Embryonic facial prominence (tissue), 1 donor: ENCODE results near the gene TNK1.

Experiments used
- DNase-seq: peaks from one replicate; pipeline ENCODE4 v3.0.0-alpha.2; 2016; ENCODE audit errors: extremely low spot score

Gene TNK1

DNA sequence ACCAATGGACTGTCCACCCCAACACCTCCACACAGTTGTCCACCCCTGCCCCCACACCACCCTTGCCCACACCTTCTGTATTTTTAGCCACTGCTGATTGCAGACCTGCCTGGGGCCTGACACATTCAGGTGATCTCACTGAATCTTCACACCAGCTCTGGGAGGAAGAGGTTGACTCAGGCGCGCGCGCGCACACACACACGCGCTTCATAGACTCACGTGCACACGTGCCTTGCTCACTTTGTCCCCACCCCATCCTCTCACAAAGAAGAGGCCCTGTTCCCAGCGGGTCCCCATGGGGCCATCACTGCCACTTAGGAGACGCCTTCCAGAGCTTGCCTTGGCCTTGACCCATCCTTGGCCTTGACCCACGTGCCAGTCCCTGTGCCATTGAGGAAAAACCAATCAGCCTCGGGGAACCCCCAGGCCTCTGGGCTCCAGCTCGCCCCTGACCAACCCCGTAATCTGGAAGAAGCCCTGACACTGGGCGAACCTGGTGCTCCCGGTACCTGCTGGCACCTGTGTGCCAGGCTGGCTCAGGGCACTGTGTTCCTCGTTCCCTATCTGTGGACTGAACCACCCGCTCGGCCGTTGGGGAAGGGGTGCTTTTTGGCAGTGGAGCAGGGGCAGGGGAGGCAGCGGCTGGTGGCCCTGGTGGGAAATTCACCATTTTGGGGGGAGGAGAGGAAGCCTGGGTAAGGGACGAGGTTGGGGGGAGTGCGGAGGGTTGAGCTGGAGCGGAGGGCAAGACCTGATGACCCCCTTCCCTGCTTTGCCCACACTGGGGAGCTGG, 29.9 kb downstream of the TNK1 start:
- DNase-seq: no peak

GRCh38 chr17:7411427-7411750, 30.5 kb downstream of the TNK1 start:
- no peak for DNase-seq

DNA sequence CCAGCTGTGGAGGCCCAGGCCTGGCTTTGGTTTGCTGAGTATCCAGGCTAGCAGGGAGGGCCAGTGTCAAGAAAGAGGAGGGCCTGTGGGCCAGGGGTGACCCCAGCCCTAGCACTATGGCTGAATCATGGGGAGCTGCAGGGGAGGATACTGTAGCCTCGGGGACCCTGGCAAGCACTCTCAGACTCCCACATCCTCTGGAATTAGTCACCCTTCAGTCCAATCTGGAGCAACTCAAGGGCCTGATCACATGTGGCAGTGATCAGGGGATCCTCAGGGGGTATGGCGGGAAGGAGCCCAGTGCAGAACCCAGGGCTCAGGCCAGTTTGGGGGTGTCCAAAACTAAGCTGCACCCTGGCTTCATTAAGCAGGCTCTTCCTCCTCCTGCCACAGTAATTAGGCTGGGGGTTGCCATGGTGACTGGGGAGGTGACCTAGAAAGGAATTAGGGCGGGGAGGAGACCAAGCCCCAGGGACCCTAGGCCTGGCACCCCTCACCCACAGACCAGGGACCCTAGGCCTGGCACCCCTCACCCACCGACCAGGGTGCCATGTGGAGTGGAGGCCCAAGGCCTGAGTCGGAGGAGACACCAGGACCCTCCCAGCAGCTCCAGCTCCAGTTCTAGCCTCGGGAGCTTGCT, 32.6 kb downstream of the TNK1 start:
- DNase-seq: no peak

- no peak for DNase-seq
Observed at GRCh38 chr17:7414837-7415236, 33.9 kb downstream of the TNK1 start.

DNA sequence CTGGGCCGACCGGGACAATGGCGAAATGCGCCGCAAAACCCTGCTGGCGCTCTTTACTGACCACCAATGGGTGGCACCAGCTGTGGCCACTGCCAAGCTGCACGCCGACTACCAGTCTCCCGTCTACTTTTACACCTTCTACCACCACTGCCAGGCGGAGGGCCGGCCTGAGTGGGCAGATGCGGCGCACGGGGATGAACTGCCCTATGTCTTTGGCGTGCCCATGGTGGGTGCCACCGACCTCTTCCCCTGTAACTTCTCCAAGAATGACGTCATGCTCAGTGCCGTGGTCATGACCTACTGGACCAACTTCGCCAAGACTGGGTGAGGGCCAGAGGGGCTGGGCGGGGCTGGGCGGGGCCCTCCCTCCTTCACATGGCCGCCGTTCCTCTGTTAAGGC, 34.9 kb downstream of the TNK1 start:
- no peak for DNase-seq

GRCh38 chr17:7416323-7416722, 35.4 kb downstream of the TNK1 start:
- no peak for DNase-seq

DNA sequence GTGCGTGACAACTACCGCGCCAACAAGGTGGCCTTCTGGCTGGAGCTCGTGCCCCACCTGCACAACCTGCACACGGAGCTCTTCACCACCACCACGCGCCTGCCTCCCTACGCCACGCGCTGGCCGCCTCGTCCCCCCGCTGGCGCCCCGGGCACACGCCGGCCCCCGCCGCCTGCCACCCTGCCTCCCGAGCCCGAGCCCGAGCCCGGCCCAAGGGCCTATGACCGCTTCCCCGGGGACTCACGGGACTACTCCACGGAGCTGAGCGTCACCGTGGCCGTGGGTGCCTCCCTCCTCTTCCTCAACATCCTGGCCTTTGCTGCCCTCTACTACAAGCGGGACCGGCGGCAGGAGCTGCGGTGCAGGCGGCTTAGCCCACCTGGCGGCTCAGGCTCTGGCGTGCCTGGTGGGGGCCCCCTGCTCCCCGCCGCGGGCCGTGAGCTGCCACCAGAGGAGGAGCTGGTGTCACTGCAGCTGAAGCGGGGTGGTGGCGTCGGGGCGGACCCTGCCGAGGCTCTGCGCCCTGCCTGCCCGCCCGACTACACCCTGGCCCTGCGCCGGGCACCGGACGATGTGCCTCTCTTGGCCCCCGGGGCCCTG, 36.3 kb downstream of the TNK1 start:
- no peak for DNase-seq

DNA sequence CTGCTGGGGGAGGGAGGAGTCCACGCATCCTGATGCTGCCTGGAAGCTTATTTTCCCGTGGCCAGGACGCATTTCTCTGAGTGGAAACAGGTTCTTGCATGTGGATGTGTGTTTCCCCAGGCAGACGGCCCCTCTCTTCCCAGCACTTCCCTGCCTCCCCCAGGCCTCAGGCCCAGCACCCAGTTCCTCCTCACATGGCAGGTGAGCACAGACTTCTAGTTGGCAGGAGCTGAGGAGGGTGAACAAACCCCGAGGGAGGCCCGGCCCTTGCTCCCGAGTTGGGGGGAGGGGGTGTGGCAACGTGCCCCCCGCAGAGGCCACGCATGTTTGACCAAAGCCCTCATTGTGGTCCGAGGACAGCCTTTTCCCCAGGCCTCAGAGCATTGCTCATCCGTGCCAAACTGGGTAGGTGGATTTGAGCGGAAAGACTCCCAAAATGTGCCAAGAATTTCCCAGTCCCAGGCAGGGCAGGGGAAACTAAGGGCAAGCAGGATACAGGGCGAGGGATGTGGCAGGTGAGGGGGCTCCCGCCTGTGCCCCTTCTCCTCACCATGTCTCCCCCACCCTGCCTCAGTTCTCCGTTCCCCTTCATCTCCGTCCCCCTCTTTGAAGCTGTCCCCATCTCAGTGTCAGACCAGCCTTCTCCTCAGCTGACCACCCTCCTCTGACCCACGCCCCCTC, 37.7 kb downstream of the TNK1 start:
- no peak for DNase-seq

- DNase-seq: no peak
Observed at GRCh38 chr17:7419819-7420610, 39.1 kb downstream of the TNK1 start, which contains the start of gene SPEM1. SPEM1 (plus strand) TSS chr17:7420324; CDS start chr17:7420385, 61 bp downstream.

DNA sequence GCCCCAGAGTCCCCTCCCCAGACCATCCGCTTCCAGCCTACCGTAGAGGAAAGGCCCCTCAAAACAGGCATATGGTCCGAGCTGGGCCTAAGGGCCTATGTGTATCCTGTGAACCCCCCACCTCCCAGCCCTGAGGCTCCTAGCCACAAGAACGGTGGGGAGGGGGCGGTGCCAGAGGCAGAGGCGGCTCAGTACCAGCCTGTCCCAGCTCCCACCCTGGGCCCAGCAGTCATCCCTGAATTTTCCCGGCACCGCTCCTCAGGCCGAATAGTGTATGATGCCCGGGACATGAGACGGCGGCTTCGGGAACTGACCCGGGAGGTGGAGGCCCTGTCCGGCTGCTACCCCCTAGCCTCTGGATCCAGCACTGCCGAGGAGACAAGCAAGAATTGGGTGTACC, 40.3 kb downstream of the TNK1 start:
- no peak for DNase-seq

- no peak for DNase-seq
Observed at GRCh38 chr17:7423679-7424078, 42.8 kb downstream of the TNK1 start.

GRCh38 chr17:7425316-7425715, 44.4 kb downstream of the TNK1 start, which contains the start of gene SPEM2:
SPEM2 (plus strand) TSS chr17:7425616; CDS start chr17:7425689, 73 bp downstream.
- no peak for DNase-seq

DNA sequence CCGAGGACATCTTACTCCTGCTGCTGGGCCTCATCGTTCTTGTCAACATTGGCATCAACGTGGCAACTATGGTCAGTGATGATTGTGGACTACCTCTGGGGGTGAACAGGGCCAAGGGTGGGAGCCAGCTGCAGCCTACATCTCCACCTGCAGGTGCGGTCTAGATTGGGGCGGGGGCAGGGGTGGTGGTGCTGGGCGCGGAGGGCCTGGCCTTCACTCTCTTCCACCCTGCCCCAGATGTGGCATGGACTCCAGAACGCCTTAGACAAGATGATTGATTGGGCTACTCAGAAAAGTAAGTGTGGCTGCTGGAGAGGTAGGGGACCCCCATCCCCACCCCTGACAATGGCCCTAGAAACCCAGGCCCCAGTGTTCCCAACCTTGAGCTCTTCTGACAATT, 44.9 kb downstream of the TNK1 start:
- no peak for DNase-seq

- no peak for DNase-seq
Observed at GRCh38 chr17:7426203-7426863, 45.4 kb downstream of the TNK1 start.

DNA sequence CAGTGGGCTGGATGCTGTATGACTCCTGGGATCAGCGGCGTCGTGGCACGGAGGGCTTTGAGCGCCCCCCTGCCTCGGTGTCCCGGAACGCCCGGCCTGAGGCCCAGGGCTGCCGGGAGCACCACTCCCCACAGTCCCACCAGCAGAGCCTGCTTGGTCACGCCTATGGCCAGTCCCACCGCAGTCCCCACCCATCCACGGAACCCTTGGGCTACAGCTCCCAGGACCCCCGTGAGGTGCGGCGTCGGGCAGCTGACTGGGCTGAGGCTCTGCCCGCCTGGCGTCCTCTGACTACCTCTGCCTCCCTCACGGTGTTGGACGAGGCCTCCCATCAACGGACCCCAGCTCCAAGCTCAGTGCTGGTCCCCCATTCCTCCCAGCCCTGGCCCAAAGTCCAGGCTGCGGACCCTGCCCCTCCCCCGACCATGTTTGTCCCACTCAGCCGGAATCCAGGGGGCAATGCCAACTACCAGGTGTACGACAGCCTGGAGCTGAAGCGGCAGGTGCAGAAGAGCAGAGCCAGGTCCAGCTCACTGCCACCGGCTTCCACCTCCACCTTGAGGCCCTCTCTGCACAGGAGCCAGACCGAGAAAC, 46.1 kb downstream of the TNK1 start:
- DNase-seq: no peak

- no peak for DNase-seq
Observed at GRCh38 chr17:7427549-7427948, 46.7 kb downstream of the TNK1 start.

DNA sequence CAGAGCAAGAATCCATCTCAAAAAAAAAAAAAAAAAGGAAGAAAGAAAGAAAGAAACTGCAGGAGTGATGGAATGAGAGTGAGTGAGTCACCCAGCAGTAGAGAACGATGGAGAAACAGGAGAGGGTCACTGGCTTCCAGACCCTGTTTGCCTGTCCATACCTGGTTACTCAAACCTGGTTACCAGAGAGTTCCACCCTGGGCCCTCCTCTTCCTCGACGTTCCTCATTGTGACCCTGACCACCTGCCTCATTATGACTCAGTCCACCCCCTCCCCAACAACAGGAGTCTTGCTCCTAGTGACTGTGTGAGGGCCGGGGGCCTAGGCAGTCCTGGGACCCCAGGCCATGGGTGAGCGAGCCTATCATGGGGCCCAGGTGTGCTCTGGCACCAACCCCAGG, 47.7 kb downstream of the TNK1 start, which contains the start of gene SPEM3:
Gene SPEM3 (plus strand): TSS at position 301 of the 400 bp plus-strand sequence. CDS start 46 bp downstream, at position 347.
- DNase-seq: no peak

GRCh38 chr17:7429722-7430121, 48.8 kb downstream of the TNK1 start:
- no peak for DNase-seq

- DNase-seq: no peak
Observed at GRCh38 chr17:7431231-7431630, 50.3 kb downstream of the TNK1 start.

- DNase-seq: no peak
Observed at GRCh38 chr17:7432296-7432695, 51.4 kb downstream of the TNK1 start.
